Measurements from ENCODE around the gene MUC4.
"Not testable (repeated sequence)": the region's sequence is repeated elsewhere in the genome, so short reads cannot be mapped to it uniquely, and the experiment has no call there.

The MUC4 gene

GRCh38 chr3:195752066-195752465, 59.7 kb downstream of the MUC4 start:
- Histone ChIP-seq H3K27me3 (peaks cover 0 to 46% of the 10 kb centered on the region in 2 donors), H3K9me3 (no peaks in the 10 kb centered on the region), H3K27ac (no peak overlapping the region), H3K4me3 (no peak overlapping the region), H3K36me3 (peaks cover 0 to 5% (median 3%) of the 10 kb centered on the region in 3 donors), H3K4me1 (peaks cover 0 to 5% (median 0%) of the 10 kb centered on the region in 4 donors)
- intact Hi-C loops (cut with DNase I; ENCODE audit: low total_unique reads): no loop called here
- TF ChIP-seq, protein P1, sequence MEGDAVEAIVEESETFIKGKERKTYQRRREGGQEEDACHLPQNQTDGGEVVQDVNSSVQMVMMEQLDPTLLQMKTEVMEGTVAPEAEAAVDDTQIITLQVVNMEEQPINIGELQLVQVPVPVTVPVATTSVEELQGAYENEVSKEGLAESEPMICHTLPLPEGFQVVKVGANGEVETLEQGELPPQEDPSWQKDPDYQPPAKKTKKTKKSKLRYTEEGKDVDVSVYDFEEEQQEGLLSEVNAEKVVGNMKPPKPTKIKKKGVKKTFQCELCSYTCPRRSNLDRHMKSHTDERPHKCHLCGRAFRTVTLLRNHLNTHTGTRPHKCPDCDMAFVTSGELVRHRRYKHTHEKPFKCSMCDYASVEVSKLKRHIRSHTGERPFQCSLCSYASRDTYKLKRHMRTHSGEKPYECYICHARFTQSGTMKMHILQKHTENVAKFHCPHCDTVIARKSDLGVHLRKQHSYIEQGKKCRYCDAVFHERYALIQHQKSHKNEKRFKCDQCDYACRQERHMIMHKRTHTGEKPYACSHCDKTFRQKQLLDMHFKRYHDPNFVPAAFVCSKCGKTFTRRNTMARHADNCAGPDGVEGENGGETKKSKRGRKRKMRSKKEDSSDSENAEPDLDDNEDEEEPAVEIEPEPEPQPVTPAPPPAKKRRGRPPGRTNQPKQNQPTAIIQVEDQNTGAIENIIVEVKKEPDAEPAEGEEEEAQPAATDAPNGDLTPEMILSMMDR (IDR thresholded peaks at IDR 0.05): no peak
- DNase-seq: no peak

GRCh38 chr3:195751560-195751959, 60.2 kb downstream of the MUC4 start:
- intact Hi-C loops (cut with DNase I; ENCODE audit: low total_unique reads): no loop called here
- H3K27ac ChIP-seq: no peak overlapping the region
- H3K9me3 ChIP-seq: no peaks in the 10 kb centered on the region
- peaks cover 0 to 42% of the 10 kb centered on the region in 2 donors for H3K27me3 ChIP-seq
- no peak for DNase-seq
- peaks cover 0 to 5% (median 0%) of the 10 kb centered on the region in 4 donors for H3K4me1 ChIP-seq
- no peak overlapping the region for H3K4me3 ChIP-seq
- peaks cover 0 to 6% (median 4%) of the 10 kb centered on the region in 3 donors for H3K36me3 ChIP-seq
- TF ChIP-seq, protein P1 (IDR thresholded peaks at IDR 0.05): no peak

DNA sequence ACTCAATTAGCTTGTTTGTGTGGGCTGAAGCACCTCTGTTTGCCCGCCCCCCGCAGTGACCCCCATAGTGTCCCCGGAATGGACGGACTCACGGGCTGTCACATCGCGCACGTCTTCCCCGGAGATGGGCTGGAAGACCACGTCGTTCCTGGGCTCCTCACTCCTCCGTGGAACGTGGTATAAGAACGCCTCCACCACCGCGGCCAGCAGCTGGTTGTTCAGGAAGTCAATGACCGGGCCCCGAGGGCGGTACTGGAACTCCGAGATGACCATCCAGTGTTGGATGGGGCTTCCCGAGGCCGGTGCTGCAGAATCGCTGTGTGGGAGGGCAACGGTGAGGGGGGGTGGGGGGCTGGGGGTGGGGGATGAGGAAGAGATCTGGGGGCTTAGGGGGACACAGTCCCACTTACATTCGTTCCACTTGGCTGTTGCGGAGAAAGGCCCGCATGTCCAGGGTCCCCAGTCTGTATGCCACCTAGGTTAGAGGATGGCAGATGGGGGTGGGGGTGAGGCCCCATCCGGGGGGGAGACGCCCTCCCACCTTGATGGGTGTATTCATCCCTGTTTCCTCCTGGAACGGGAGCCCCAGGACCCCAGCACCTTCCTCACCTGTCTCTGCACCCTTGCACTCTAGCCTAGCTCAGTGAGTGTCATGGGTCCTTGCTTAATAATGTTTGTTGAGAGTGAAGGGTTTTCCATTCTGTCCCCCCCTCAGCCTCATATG, 60.8 kb downstream of the MUC4 start:
- no peaks in the 10 kb centered on the region for H3K9me3 ChIP-seq
- TF ChIP-seq, protein P1 (IDR thresholded peaks at IDR 0.05): no peak
- H3K27me3 ChIP-seq: peaks cover 0 to 38% of the 10 kb centered on the region in 2 donors
- H3K4me1 ChIP-seq: peaks cover 0 to 5% (median 0%) of the 10 kb centered on the region in 4 donors
- intact Hi-C loops (cut with DNase I; ENCODE audit: low total_unique reads): no loop called here
- H3K36me3 ChIP-seq: peaks cover 0 to 6% (median 4%) of the 10 kb centered on the region in 3 donors
- no peak overlapping the region for H3K27ac ChIP-seq
- no peak overlapping the region for H3K4me3 ChIP-seq
- DNase-seq: no peak

GRCh38 chr3:195749101-195749500, 62.6 kb downstream of the MUC4 start:
- H3K27ac ChIP-seq; H3K4me3 ChIP-seq; H3K9me3 ChIP-seq; H3K4me1 ChIP-seq; DNase-seq; intact Hi-C loops (cut with DNase I; ENCODE audit: low total_unique reads); H3K36me3 ChIP-seq: not testable (repeated sequence)
- H3K27me3 ChIP-seq: peaks cover 0 to 34% of the 10 kb centered on the region in 2 donors

- Histone ChIP-seq H3K9me3 (no peaks in the 10 kb centered on the region), H3K27ac (no peak overlapping the region), H3K27me3 (peaks cover 0 to 32% of the 10 kb centered on the region in 2 donors), H3K36me3 (peaks cover 0 to 6% (median 4%) of the 10 kb centered on the region in 3 donors), H3K4me1 (peaks cover 0 to 5% (median 0%) of the 10 kb centered on the region in 4 donors), H3K4me3 (no peak overlapping the region)
- DNase-seq: no peak
- intact Hi-C loops (cut with DNase I; ENCODE audit: low total_unique reads): no loop called here
- TF ChIP-seq, protein P1 (IDR thresholded peaks at IDR 0.05): no peak
Measured at GRCh38 chr3:195748661-195749060, 63.1 kb downstream of the MUC4 start.

DNA sequence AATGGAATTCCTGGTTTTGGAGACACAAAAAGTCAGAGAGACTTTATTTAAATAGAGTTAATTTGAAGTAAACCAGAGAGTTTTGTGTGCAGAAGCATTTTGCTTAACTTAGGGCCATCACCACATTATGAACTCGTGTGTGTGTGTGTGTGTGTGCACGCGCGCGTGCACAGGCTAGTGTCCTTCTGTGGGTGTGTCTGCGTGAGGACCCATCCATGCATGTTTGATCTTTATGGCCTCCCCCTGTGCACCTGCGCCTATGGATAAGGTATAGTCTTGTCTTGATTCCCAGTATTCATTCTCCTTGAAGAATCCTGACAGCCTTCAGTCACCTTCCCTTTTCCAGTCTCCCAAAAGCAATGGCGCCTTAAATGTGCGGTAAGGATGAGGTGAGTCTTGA, 65.0 kb downstream of the MUC4 start:
- H3K4me3 ChIP-seq: no peak overlapping the region
- H3K9me3 ChIP-seq: no peaks in the 10 kb centered on the region
- intact Hi-C loops (cut with DNase I; ENCODE audit: low total_unique reads): no loop called here
- TF ChIP-seq, protein P1 (IDR thresholded peaks at IDR 0.05): no peak
- H3K27me3 ChIP-seq: peaks cover 0 to 28% of the 10 kb centered on the region in 2 donors
- peaks cover 0 to 5% (median 0%) of the 10 kb centered on the region in 4 donors for H3K4me1 ChIP-seq
- H3K36me3 ChIP-seq: peaks cover 0 to 6% (median 4%) of the 10 kb centered on the region in 3 donors
- no peak overlapping the region for H3K27ac ChIP-seq
- DNase-seq: no peak

All from tibial artery (tissue), 4 donors.